ENCODE measurements around the gene TRAPPC12.

DNA sequence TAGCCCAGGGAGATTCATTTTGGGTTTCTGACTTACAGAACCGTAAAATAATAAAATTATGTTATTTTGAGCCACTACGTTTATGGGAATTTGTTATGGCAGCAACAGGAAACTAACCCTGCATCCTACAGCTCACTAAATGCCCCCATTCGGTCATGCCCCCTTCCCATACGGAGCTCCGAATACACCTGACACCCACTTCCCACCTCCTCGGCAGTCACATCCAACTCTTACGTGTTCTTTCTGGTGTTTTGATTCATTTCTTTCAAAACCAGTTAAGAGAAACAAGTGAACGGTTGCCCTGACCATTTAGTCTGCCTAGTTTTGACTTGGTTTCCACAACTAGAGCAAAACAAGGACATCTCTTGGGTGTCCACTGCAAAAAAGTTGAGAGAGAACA is 21.6 kb upstream of the TRAPPC12 start:
- TF ChIP-seq, protein P1, sequence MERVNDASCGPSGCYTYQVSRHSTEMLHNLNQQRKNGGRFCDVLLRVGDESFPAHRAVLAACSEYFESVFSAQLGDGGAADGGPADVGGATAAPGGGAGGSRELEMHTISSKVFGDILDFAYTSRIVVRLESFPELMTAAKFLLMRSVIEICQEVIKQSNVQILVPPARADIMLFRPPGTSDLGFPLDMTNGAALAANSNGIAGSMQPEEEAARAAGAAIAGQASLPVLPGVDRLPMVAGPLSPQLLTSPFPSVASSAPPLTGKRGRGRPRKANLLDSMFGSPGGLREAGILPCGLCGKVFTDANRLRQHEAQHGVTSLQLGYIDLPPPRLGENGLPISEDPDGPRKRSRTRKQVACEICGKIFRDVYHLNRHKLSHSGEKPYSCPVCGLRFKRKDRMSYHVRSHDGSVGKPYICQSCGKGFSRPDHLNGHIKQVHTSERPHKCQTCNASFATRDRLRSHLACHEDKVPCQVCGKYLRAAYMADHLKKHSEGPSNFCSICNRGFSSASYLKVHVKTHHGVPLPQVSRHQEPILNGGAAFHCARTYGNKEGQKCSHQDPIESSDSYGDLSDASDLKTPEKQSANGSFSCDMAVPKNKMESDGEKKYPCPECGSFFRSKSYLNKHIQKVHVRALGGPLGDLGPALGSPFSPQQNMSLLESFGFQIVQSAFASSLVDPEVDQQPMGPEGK (CRISPR knock-in tag; IDR thresholded peaks at IDR 0.05; ENCODE audit: borderline replicate concordance): no peak
- TF ChIP-seq, protein P2, sequence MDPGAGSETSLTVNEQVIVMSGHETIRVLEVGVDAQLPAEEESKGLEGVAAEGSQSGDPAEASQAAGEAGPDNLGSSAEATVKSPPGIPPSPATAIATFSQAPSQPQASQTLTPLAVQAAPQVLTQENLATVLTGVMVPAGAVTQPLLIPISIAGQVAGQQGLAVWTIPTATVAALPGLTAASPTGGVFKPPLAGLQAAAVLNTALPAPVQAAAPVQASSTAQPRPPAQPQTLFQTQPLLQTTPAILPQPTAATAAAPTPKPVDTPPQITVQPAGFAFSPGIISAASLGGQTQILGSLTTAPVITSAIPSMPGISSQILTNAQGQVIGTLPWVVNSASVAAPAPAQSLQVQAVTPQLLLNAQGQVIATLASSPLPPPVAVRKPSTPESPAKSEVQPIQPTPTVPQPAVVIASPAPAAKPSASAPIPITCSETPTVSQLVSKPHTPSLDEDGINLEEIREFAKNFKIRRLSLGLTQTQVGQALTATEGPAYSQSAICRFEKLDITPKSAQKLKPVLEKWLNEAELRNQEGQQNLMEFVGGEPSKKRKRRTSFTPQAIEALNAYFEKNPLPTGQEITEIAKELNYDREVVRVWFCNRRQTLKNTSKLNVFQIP (CRISPR knock-in tag; IDR thresholded peaks at IDR 0.05; ENCODE audit: borderline replicate concordance, low read depth): no peak
- TF ChIP-seq RARB (CRISPR knock-in tag; IDR thresholded peaks at IDR 0.05) (no peak), TOX (CRISPR knock-in tag; IDR thresholded peaks at IDR 0.05; ENCODE audit: borderline replicate concordance) (no peak), ZNF8 (CRISPR knock-in tag; IDR thresholded peaks at IDR 0.05) (no peak), SNAI2 (CRISPR knock-in tag; IDR thresholded peaks at IDR 0.05) (no peak)

Measured in SK-N-SH treated with all-trans-retinoic acid at 6 μM for 48 hours (cell line).